ENCODE results near the gene VASH2.

VASH2 gene

GRCh38 chr1:212951126-212951946 is 995 bp downstream of the VASH2 start:
- TF ChIP-seq CTCF (IDR thresholded peaks at IDR 0.05; ENCODE audit: insufficient read depth, low read length, poor library complexity, severe bottlenecking) = no peak
- H3K36me3 ChIP-seq (ENCODE audit: control insufficient read depth, insufficient read depth, low read length) = peaks cover 1% of the 10 kb centered on the region; the same call in 1 of the 2 replicates
- peak overlapping the region; percentile 91 for H3K4me3 ChIP-seq (replicated peaks; ENCODE audit: low read depth, low read length)
- no peaks in the 10 kb centered on the region for H3K27me3 ChIP-seq (replicated peaks; ENCODE audit: control insufficient read depth, insufficient read depth, low read length)
- no peak for DNase-seq (ENCODE audit: extremely low read depth, insufficient read length)

- Histone ChIP-seq H3K27me3 (replicated peaks; ENCODE audit: control insufficient read depth, insufficient read depth, low read length) (no peaks in the 10 kb centered on the region), H3K36me3 (ENCODE audit: control insufficient read depth, insufficient read depth, low read length) (peaks cover 1% of the 10 kb centered on the region; the same call in 1 of the 2 replicates), H3K4me3 (replicated peaks; ENCODE audit: low read depth, low read length) (peak overlapping the region; percentile 91)
- TF ChIP-seq CTCF (IDR thresholded peaks at IDR 0.05; ENCODE audit: insufficient read depth, low read length, poor library complexity, severe bottlenecking) = no peak
- DNase-seq (ENCODE audit: extremely low read depth, insufficient read length) = no peak
Observed at GRCh38 chr1:212951947-212952640, 1.8 kb downstream of the VASH2 start.

- DNase-seq (ENCODE audit: extremely low read depth, insufficient read length) = no peak
- Histone ChIP-seq H3K27me3 (replicated peaks; ENCODE audit: control insufficient read depth, insufficient read depth, low read length) (no peaks in the 10 kb centered on the region), H3K36me3 (ENCODE audit: control insufficient read depth, insufficient read depth, low read length) (peaks cover 1% of the 10 kb centered on the region; the same call in 1 of the 2 replicates), H3K4me3 (replicated peaks; ENCODE audit: low read depth, low read length) (peak overlapping the region; percentile 91)
- no peak for TF ChIP-seq CTCF (IDR thresholded peaks at IDR 0.05; ENCODE audit: insufficient read depth, low read length, poor library complexity, severe bottlenecking)
Observed at GRCh38 chr1:212952641-212952976, 2.3 kb downstream of the VASH2 start.

- no peaks in the 10 kb centered on the region for H3K27me3 ChIP-seq (replicated peaks; ENCODE audit: control insufficient read depth, insufficient read depth, low read length)
- no peak for TF ChIP-seq CTCF (IDR thresholded peaks at IDR 0.05; ENCODE audit: insufficient read depth, low read length, poor library complexity, severe bottlenecking)
- peaks cover 3% of the 10 kb centered on the region; the same call in 1 of the 2 replicates for H3K36me3 ChIP-seq (ENCODE audit: control insufficient read depth, insufficient read depth, low read length)
- H3K4me3 ChIP-seq (replicated peaks; ENCODE audit: low read depth, low read length) = peak overlapping the region; percentile 2
- DNase-seq (ENCODE audit: extremely low read depth, insufficient read length) = no peak
Observed at GRCh38 chr1:212953321-212953720, 3.0 kb downstream of the VASH2 start.

GRCh38 chr1:212954514-212954913 is 4.2 kb downstream of the VASH2 start:
- no peak for DNase-seq (ENCODE audit: extremely low read depth, insufficient read length)
- no peak overlapping the region for H3K4me3 ChIP-seq (replicated peaks; ENCODE audit: low read depth, low read length)
- H3K27me3 ChIP-seq (replicated peaks; ENCODE audit: control insufficient read depth, insufficient read depth, low read length) = no peaks in the 10 kb centered on the region
- peaks cover 5% of the 10 kb centered on the region for H3K36me3 ChIP-seq (ENCODE audit: control insufficient read depth, insufficient read depth, low read length)
- TF ChIP-seq CTCF (IDR thresholded peaks at IDR 0.05; ENCODE audit: insufficient read depth, low read length, poor library complexity, severe bottlenecking) = no peak

Data from GM06990 (cell line).